ENCODE data around the gene ANKRD22. TPM values are rescaled to one million over a fixed set of nuclear protein-coding genes. Genes with fewer than 3 reads are reported as not detected.

ANKRD22 gene
- total RNA-seq, 1 experiment from 2014 or later = not detected

DNA sequence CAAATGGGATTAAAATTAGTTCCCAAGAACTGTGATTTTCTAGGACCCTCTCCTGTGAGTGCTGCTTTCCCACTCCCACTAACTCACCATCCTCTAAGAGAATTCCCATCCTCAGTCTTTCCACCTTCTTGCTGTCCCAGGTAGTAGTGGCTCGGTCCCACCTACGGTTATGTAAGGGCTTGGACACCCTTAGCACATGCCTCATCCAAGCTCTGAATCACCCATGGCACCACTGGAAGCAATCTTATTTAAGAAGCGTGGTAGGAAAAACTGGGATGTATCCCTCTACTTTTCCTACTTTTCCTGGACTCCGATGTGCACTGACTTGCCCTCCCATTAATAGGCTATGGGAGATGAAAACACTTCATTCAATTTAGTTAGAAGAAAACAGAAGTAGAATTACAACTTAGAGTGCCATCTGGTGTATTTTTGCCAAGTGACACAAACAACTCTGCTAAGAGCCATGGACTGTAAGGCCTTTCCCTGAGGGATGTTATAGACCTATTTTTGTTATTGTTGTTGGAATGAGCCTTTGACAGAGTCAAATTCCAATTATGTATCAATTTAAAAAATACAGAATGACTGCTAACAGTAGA lies 13.7 kb upstream of the ANKRD22 start:
- no peaks in the 10 kb centered on the region for H3K9me3 ChIP-seq (ENCODE audit: low read depth, low read length, poor library complexity, severe bottlenecking)
- H3K27me3 ChIP-seq (replicated peaks; ENCODE audit: insufficient read depth, low read depth, low read length, poor library complexity) = no peaks in the 10 kb centered on the region
- H3K27ac ChIP-seq (ENCODE audit: low read depth, low read length, poor library complexity, severe bottlenecking) = no peak overlapping the region
- CTCF ChIA-PET = interaction anchor here (0.6 to 1.0 kb wide), 2 partner anchors 10 to 14 kb away, joined by 4 read pairs; no protein-coding TSS in a partner anchor
- H3K4me3 ChIP-seq (ENCODE audit: low read depth, low read length, poor library complexity, severe bottlenecking) = no peak overlapping the region
- intact Hi-C loops (cut with micrococcal nuclease; ENCODE audit: unreplicated experiment) = no loop called here
- peaks cover 10% of the 10 kb centered on the region for H3K4me1 ChIP-seq (ENCODE audit: insufficient read depth, low read length, poor library complexity, severe bottlenecking)
- peak; percentile 39 for DNase-seq (ENCODE audit: low spot score)
- BruUV-seq (replicated peaks) = no TSS peak
- POLR2A ChIA-PET (ENCODE audit: low non-redundant PET) = no interaction called here
- TF ChIP-seq EZH2 (IDR thresholded peaks at IDR 0.05; ENCODE audit: borderline replicate concordance, low read depth, low read length, poor library complexity, severe bottlenecking) = no peak
- TF ChIP-seq, protein P1, sequence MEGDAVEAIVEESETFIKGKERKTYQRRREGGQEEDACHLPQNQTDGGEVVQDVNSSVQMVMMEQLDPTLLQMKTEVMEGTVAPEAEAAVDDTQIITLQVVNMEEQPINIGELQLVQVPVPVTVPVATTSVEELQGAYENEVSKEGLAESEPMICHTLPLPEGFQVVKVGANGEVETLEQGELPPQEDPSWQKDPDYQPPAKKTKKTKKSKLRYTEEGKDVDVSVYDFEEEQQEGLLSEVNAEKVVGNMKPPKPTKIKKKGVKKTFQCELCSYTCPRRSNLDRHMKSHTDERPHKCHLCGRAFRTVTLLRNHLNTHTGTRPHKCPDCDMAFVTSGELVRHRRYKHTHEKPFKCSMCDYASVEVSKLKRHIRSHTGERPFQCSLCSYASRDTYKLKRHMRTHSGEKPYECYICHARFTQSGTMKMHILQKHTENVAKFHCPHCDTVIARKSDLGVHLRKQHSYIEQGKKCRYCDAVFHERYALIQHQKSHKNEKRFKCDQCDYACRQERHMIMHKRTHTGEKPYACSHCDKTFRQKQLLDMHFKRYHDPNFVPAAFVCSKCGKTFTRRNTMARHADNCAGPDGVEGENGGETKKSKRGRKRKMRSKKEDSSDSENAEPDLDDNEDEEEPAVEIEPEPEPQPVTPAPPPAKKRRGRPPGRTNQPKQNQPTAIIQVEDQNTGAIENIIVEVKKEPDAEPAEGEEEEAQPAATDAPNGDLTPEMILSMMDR (conservative IDR thresholded peaks at IDR 0.05; ENCODE audit: low read depth, low read length) = peak; percentile 48
- H3K36me3 ChIP-seq (ENCODE audit: insufficient read depth, low read length, poor library complexity, severe bottlenecking) = no peaks in the 10 kb centered on the region

DNA sequence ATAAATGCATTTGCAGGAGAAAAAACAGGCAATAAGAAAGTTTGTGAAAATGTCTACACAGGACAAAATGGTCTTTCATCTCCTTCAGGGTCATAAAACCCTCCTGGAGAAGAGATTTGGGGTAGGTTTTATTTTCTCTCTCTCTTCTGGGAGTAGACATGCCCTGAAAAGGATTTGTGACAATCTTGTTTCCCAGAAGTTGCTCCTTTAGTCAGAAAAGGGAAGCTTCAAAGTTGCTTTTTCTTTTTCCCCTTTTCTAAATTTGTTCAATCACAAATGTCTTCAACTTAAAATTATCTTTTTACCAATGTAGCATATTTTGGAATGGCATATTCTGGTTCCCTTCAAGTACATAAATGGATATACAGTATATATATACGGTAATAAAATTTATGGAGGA lies 9.4 kb upstream of the ANKRD22 start:
- POLR2A ChIA-PET (ENCODE audit: low non-redundant PET) = no interaction called here
- Histone ChIP-seq H3K27me3 (replicated peaks; ENCODE audit: insufficient read depth, low read depth, low read length, poor library complexity) (no peaks in the 10 kb centered on the region), H3K4me1 (ENCODE audit: insufficient read depth, low read length, poor library complexity, severe bottlenecking) (no peaks in the 10 kb centered on the region), H3K36me3 (ENCODE audit: insufficient read depth, low read length, poor library complexity, severe bottlenecking) (no peaks in the 10 kb centered on the region), H3K27ac (ENCODE audit: low read depth, low read length, poor library complexity, severe bottlenecking) (no peak overlapping the region), H3K4me3 (ENCODE audit: low read depth, low read length, poor library complexity, severe bottlenecking) (no peak overlapping the region), H3K9me3 (ENCODE audit: low read depth, low read length, poor library complexity, severe bottlenecking) (no peaks in the 10 kb centered on the region)
- BruUV-seq (replicated peaks) = no TSS peak
- no peak for TF ChIP-seq EZH2 (IDR thresholded peaks at IDR 0.05; ENCODE audit: borderline replicate concordance, low read depth, low read length, poor library complexity, severe bottlenecking)
- TF ChIP-seq, protein P1 (conservative IDR thresholded peaks at IDR 0.05; ENCODE audit: low read depth, low read length) = no peak
- no peak for DNase-seq (ENCODE audit: low spot score)
- CTCF ChIA-PET = no interaction called here
- intact Hi-C loops (cut with micrococcal nuclease; ENCODE audit: unreplicated experiment) = no loop called here

DNA sequence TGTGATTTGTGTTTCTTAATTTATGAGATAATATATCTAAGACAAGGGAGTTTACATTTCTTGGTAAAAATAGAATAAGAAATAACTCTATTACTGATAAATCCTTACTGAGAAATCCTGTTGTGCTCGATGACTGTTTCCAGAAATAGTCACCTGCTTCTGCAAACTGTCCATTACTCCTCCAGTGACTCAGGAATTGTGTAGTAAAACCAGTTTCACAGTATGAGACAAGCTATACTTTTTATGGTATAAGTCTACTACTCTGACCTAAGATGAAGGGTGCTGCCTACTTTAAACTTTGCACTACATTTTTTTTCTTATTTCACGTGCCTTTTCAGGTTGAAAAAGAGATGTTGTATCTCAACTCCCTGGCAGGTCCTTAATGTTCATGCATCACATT lies 6.8 kb upstream of the ANKRD22 start:
- CTCF ChIA-PET = no interaction called here
- Histone ChIP-seq H3K27me3 (replicated peaks; ENCODE audit: insufficient read depth, low read depth, low read length, poor library complexity) (no peaks in the 10 kb centered on the region), H3K4me3 (ENCODE audit: low read depth, low read length, poor library complexity, severe bottlenecking) (no peak overlapping the region), H3K4me1 (ENCODE audit: insufficient read depth, low read length, poor library complexity, severe bottlenecking) (peaks cover under 1% of the 10 kb centered on the region), H3K9me3 (ENCODE audit: low read depth, low read length, poor library complexity, severe bottlenecking) (no peaks in the 10 kb centered on the region), H3K27ac (ENCODE audit: low read depth, low read length, poor library complexity, severe bottlenecking) (no peak overlapping the region), H3K36me3 (ENCODE audit: insufficient read depth, low read length, poor library complexity, severe bottlenecking) (no peaks in the 10 kb centered on the region)
- TF ChIP-seq, protein P1 (conservative IDR thresholded peaks at IDR 0.05; ENCODE audit: low read depth, low read length) = no peak
- TF ChIP-seq EZH2 (IDR thresholded peaks at IDR 0.05; ENCODE audit: borderline replicate concordance, low read depth, low read length, poor library complexity, severe bottlenecking) = no peak
- DNase-seq (ENCODE audit: low spot score) = no peak
- POLR2A ChIA-PET (ENCODE audit: low non-redundant PET) = no interaction called here
- intact Hi-C loops (cut with micrococcal nuclease; ENCODE audit: unreplicated experiment) = no loop called here
- BruUV-seq (replicated peaks) = no TSS peak

All from A673 (cell line).